Liver (tissue), 9 donors: ENCODE measurements around the gene SASH1. TPM values are rescaled to one million over a fixed set of nuclear protein-coding genes. Genes with fewer than 3 reads are reported as not detected.

Experiments
- DNase-seq: peaks from one replicate; pipeline ENCODE4 v3.0.0-alpha.2; 2017; ENCODE audit warnings: low spot score
- H3K27ac ChIP-seq, 2 donors: one replicate each; pipeline ENCODE4 v1.7.0; 2013; ENCODE audit warnings: inconsistent platforms in 2 of 2, low read length in 2 of 2, control low read depth in 1 of 2, low read depth in 1 of 2, mild to moderate bottlenecking in 1 of 2
- H3K27me3 ChIP-seq, 4 donors: one replicate each; pipeline versions ENCODE4 v1.6.1 to v1.7.0; 2013; ENCODE audit warnings: low read length in 3 of 4, inconsistent platforms in 1 of 4, mild to moderate bottlenecking in 1 of 4, moderate library complexity in 1 of 4; ENCODE audit not compliant: control insufficient read depth in 4 of 4, insufficient read depth in 4 of 4
- H3K36me3 ChIP-seq, 4 donors: one replicate each; pipeline versions ENCODE4 v1.6.1 to v1.7.0; 2013; ENCODE audit warnings: low read length in 3 of 4, mild to moderate bottlenecking in 3 of 4, low read depth in 1 of 4, moderate library complexity in 1 of 4; ENCODE audit not compliant: control insufficient read depth in 4 of 4, insufficient read depth in 3 of 4
- H3K4me1 ChIP-seq, 4 donors: one replicate each; pipeline versions ENCODE4 v1.6.1 to v1.7.0; 2013; ENCODE audit warnings: low read length in 3 of 4, mild to moderate bottlenecking in 3 of 4, moderate library complexity in 1 of 4; ENCODE audit not compliant: control insufficient read depth in 4 of 4, insufficient read depth in 4 of 4
- H3K4me3 ChIP-seq, 3 donors: one replicate each; pipeline versions ENCODE4 v1.6.1 to v1.7.0; 2013; ENCODE audit warnings: low read length in 3 of 3, control low read depth in 1 of 3, low read depth in 1 of 3, mild to moderate bottlenecking in 1 of 3
- H3K9ac ChIP-seq, 2 donors: one replicate each; pipeline ENCODE4 v1.7.0; 2013; ENCODE audit warnings: low read length in 2 of 2, mild to moderate bottlenecking in 2 of 2, moderate library complexity in 2 of 2, control low read depth in 1 of 2, low read depth in 1 of 2
- H3K9me3 ChIP-seq, 4 donors: one replicate each; pipeline versions ENCODE4 v1.6.1 to v1.7.0; 2013; ENCODE audit warnings: low read length in 3 of 4; ENCODE audit not compliant: control insufficient read depth in 4 of 4
- ATF3 ChIP-seq: IDR thresholded peaks from 2 replicates; pipeline ENCODE4 v1.6.1; 2016; ENCODE audit warnings: antibody characterized with exemption
- EGR1 ChIP-seq, 2 donors: IDR thresholded peaks; 2 replicates each; pipeline ENCODE4 v1.6.1; 2016 to 2018; ENCODE audit warnings: antibody characterized with exemption in 2 of 2, low read depth in 2 of 2
- FOXA2 ChIP-seq: IDR thresholded peaks from 2 replicates; pipeline ENCODE4 v1.6.1; 2016; ENCODE audit warnings: antibody characterized with exemption
- GABPA ChIP-seq, 2 donors: IDR thresholded peaks in 1 of 2; conservative IDR thresholded peaks in 1 of 2; 2 replicates each; pipeline ENCODE4 v1.6.1; 2016; ENCODE audit warnings: antibody characterized with exemption in 2 of 2, mild to moderate bottlenecking in 1 of 2, moderate library complexity in 1 of 2
- HNF4A ChIP-seq, 2 donors: conservative IDR thresholded peaks; 2 replicates each; pipeline ENCODE4 v1.6.1; 2016; ENCODE audit warnings: antibody characterized with exemption in 2 of 2, mild to moderate bottlenecking in 2 of 2
- JUND ChIP-seq, 2 donors: IDR thresholded peaks; 2 replicates each; pipeline ENCODE4 v1.6.1; 2016; ENCODE audit warnings: antibody characterized with exemption in 2 of 2
- MAX ChIP-seq: IDR thresholded peaks from 2 replicates; pipeline ENCODE4 v1.6.1; 2016; ENCODE audit warnings: antibody characterized with exemption
- NR2F2 ChIP-seq: IDR thresholded peaks from 2 replicates; pipeline ENCODE4 v1.6.1; 2016; ENCODE audit warnings: antibody characterized with exemption
- RAD21 ChIP-seq, 2 donors: IDR thresholded peaks; 2 replicates each; pipeline ENCODE4 v1.6.1; 2016; ENCODE audit warnings: antibody characterized with exemption in 2 of 2, mild to moderate bottlenecking in 2 of 2
- RXRA ChIP-seq, 2 donors: IDR thresholded peaks; 2 replicates each; pipeline ENCODE4 v1.6.1; 2017 to 2018; ENCODE audit warnings: antibody characterized with exemption in 2 of 2, mild to moderate bottlenecking in 1 of 2
- SP1 ChIP-seq: IDR thresholded peaks from 2 replicates; pipeline ENCODE4 v1.6.1; 2018; ENCODE audit warnings: antibody characterized with exemption, mild to moderate bottlenecking
- TAF1 ChIP-seq: conservative IDR thresholded peaks from 2 replicates; pipeline ENCODE4 v1.6.1; 2016; ENCODE audit warnings: antibody characterized with exemption, mild to moderate bottlenecking
- ZBTB33 ChIP-seq: IDR thresholded peaks from 2 replicates; pipeline ENCODE4 v1.6.1; 2016; ENCODE audit warnings: antibody characterized with exemption
- WGBS: extraction: QIAGEN DNeasy Blood & Tissue Kit; methylation state at CpG from one replicate; pipeline ENCODE4 v1.1.7; 2013; 5-methylcytosine and 5-hydroxymethylcytosine counted together
- polyA plus RNA-seq, 2 donors: library from polyadenylated mRNA; stranded (reverse) in 1 of 2; unstranded in 1 of 2; fragments of 200-250 nt in 1 of 2; fragments of >200 nt in 1 of 2; fragmentation: Nextera tagmentation in 1 of 2; extraction: Ambion mirVana in 1 of 2; gene quantifications; one replicate each; pipeline versions ENCODE4 v1.2.1 to v1.2.3, GENCODE V29; 2013 to 2015
- total RNA-seq, 2 donors: library from RNA; depleted of rRNA; stranded (reverse); fragments of >200 nt; gene quantifications; one replicate each; pipeline ENCODE4 v1.2.3, GENCODE V29; 2014
- TF ChIP-seq, protein P1 (sequence below): IDR thresholded peaks from 2 replicates; pipeline ENCODE4 v1.6.1; 2016; ENCODE audit warnings: antibody characterized with exemption, mild to moderate bottlenecking
- TF ChIP-seq, protein P2 (sequence below): fragments of 150-350 bp; IDR thresholded peaks from 2 replicates; pipeline ENCODE4 v1.5.1; 2017; ENCODE audit warnings: improper control_type of control experiment, low read depth, low read length; ENCODE audit not compliant: missing input control
- donor health status: healthy.
- donor health status: healthy.
- donor health status: healthy.
- donor health status: healthy.
- donor health status: healthy.

Gene SASH1
- total and polyA plus RNA-seq, 4 donors = 3.5 to 16.4 (median 7.6) TPM

DNA sequence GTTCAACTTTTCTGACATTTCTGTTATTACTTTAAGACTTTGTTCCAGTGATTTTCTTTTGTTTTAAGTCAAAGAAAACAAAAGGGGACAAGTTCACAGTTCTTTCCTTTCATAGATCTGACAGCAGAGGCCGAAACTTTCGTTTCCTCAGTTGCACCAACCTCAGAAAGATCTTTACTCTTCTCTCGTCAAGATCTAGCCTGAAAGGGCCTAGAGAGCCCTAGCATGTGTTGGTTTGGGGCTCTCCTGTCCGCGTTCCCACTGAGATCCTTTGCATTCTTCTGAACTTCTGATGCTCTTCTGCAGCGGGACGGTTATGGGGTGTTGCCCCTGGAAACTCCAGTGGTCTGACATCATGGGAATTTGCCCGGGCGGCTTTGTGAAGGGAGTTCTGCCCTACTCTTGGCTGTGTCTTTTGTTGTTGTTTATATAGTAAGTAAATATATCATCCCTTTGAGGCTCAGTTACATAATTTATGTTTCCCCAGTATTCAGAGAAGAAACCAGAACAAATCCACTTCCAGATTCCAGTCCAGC lies 129.1 kb downstream of the SASH1 start:
- no peaks in the 10 kb centered on the region for H3K9me3 ChIP-seq
- H3K36me3 ChIP-seq = peaks cover 1 to 12% (median 3%) of the 10 kb centered on the region in 4 donors
- DNase-seq = no peak
- H3K27me3 ChIP-seq = no peaks in the 10 kb centered on the region
- no peaks in the 10 kb centered on the region for H3K4me1 ChIP-seq
- no peak overlapping the region for H3K4me3 ChIP-seq
- TF ChIP-seq TAF1 = no peak
- TF ChIP-seq GABPA (IDR thresholded peaks at IDR 0.05 in 1 of 2, conservative IDR thresholded peaks at IDR 0.05 in 1 of 2) = no peak
- TF ChIP-seq FOXA2 = no peak
- no peak for TF ChIP-seq ZBTB33
- no peak for TF ChIP-seq ATF3
- TF ChIP-seq RAD21 (IDR thresholded peaks at IDR 0.05) = no peak
- no peak for TF ChIP-seq RXRA (IDR thresholded peaks at IDR 0.05)
- TF ChIP-seq HNF4A (conservative IDR thresholded peaks at IDR 0.05) = no peak
- TF ChIP-seq, protein P1, sequence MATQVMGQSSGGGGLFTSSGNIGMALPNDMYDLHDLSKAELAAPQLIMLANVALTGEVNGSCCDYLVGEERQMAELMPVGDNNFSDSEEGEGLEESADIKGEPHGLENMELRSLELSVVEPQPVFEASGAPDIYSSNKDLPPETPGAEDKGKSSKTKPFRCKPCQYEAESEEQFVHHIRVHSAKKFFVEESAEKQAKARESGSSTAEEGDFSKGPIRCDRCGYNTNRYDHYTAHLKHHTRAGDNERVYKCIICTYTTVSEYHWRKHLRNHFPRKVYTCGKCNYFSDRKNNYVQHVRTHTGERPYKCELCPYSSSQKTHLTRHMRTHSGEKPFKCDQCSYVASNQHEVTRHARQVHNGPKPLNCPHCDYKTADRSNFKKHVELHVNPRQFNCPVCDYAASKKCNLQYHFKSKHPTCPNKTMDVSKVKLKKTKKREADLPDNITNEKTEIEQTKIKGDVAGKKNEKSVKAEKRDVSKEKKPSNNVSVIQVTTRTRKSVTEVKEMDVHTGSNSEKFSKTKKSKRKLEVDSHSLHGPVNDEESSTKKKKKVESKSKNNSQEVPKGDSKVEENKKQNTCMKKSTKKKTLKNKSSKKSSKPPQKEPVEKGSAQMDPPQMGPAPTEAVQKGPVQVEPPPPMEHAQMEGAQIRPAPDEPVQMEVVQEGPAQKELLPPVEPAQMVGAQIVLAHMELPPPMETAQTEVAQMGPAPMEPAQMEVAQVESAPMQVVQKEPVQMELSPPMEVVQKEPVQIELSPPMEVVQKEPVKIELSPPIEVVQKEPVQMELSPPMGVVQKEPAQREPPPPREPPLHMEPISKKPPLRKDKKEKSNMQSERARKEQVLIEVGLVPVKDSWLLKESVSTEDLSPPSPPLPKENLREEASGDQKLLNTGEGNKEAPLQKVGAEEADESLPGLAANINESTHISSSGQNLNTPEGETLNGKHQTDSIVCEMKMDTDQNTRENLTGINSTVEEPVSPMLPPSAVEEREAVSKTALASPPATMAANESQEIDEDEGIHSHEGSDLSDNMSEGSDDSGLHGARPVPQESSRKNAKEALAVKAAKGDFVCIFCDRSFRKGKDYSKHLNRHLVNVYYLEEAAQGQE = no peak
- TF ChIP-seq, protein P2, sequence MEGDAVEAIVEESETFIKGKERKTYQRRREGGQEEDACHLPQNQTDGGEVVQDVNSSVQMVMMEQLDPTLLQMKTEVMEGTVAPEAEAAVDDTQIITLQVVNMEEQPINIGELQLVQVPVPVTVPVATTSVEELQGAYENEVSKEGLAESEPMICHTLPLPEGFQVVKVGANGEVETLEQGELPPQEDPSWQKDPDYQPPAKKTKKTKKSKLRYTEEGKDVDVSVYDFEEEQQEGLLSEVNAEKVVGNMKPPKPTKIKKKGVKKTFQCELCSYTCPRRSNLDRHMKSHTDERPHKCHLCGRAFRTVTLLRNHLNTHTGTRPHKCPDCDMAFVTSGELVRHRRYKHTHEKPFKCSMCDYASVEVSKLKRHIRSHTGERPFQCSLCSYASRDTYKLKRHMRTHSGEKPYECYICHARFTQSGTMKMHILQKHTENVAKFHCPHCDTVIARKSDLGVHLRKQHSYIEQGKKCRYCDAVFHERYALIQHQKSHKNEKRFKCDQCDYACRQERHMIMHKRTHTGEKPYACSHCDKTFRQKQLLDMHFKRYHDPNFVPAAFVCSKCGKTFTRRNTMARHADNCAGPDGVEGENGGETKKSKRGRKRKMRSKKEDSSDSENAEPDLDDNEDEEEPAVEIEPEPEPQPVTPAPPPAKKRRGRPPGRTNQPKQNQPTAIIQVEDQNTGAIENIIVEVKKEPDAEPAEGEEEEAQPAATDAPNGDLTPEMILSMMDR = no peak
- TF ChIP-seq SP1 = no peak
- no peak for TF ChIP-seq NR2F2
- no peak for TF ChIP-seq MAX
- no peak for TF ChIP-seq EGR1 (IDR thresholded peaks at IDR 0.05; ENCODE audit: low read depth in 2 of 2)
- TF ChIP-seq JUND (IDR thresholded peaks at IDR 0.05) = no peak
- 85% methylated on average over 9 of the region's 9 CpGs for WGBS
- H3K9ac ChIP-seq = no peak overlapping the region
- H3K27ac ChIP-seq = no peak overlapping the region
